ENCODE results near the gene FUT9.

- TF ChIP-seq CTCF (conservative IDR thresholded peaks at IDR 0.05; ENCODE audit: low read depth, low read length) (no peak), EZH2phosphoT487 (IDR thresholded peaks at IDR 0.05; ENCODE audit: borderline replicate concordance, low read length) (no peak)
Observed at GRCh38 chr6:96156425-96156824, 140.7 kb downstream of the FUT9 start.

Measured in PC-3 (cell line).